EH (cell line): Measurements from ENCODE around the gene SAPCD2.

Experiments
- DNase-seq: peaks from one replicate; pipeline ENCODE4 v3.0.0-alpha.2; 2015; ENCODE audit warnings: low read depth

The SAPCD2 gene

DNA sequence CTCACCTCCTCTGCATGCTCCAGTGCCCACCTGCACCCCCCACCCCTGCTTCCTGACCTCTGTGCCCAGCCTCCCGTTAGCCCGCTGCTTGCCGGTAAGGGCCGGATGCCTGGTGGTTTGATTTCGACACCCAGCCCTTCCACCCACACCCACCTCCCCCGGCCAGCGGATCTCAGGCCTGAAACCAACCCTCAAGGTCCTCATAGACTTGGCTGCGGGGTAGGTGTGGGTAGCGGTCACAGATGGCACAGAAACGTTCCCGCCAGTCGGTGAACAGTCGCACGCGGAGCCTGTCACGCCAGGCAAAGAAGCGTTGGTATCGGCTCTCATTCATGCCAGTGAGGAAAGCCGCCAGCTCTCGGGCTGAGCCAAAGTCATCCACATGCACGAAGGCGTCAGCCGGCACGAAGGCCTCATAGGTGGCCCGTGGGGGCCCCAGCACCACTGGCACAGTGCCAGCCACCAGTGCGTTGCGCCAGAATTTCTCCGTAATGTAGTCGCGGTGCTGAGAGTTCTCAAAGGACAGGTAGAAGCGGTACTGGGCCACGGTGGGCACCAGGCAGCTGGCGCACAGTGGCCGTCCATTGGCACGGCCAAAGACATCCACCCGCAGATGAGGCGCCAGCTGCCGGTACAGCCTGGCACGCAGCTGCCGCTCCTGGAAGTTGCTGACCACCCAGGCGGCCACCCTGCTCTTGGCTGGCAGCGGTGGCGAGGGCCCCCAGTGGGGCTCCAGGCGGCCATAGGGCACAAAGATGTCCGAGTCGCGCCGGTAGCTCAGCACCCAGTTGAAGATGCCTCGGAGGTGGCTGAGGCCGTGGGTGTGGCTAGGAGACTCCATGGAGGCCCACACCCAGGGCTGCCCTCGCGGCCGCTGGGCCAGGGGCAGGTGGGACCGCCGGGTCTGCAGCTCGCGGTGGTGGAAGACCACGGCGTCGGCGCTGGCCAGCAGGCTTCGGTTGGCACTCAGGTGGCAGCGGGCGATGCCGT lies 39.5 kb downstream of the SAPCD2 start:
- no peak for DNase-seq

DNA sequence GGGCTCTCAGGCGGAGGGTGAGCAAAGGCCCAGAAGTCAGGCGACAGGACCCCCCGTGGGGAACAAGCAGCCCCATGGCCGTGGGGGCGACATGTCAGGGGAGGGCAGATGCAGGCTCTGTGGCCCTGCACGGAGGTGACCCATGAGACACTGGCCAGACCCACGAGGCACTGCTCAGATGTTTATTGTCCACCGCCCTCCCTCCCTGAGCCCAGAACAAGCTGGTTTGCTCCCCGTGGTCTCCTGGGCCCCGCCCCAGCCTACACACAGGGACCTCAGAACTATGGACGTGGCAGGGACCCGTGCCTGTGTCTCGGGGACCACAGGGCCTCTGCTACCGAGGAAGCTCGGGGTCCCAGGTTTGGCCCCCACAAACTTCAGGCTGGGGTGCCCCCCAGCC lies 40.4 kb downstream of the SAPCD2 start:
- DNase-seq = no peak

DNA sequence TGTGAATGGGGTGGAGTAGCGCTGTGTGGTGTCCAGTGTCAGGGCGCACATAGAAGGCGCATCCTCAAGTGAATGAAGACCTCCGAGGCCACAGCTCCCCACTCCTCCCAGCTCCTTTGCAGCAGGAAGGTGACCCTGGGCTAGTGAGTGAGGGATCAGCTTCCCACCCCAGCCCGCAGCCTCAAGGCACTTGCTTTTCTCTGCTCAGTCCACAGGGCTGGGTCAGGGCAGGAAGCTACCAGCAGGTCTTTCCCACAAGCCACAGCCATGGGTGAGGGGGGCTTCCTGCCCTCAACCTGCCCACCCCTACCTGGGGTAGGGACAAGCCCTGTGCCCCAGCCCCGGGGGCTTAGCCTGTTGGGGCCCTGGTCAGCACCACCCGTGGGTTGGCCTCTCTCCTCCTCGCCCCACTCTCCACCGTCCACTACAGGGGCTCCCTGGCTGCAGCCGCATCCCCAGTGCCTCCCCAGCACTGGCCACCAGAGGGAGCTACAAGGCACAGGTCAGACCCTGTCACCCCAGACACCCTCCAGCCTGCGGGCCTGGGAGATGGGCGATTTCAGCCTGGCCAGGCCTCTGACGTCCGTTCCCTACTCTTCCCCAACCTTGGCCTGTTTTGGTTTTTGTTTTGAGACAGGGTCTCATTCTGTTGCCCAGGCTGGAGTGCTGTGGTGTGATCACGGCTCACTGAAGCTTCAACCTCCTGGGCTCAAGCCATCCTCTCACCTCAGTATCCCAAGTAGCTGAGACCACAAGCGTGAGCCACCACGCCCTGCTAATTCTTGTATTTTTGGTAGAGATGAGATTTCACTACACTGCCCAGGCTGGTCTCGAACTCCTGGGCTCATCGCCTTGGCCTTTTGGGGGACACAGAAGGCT lies 41.1 kb downstream of the SAPCD2 start:
- DNase-seq = peak; percentile 62

DNA sequence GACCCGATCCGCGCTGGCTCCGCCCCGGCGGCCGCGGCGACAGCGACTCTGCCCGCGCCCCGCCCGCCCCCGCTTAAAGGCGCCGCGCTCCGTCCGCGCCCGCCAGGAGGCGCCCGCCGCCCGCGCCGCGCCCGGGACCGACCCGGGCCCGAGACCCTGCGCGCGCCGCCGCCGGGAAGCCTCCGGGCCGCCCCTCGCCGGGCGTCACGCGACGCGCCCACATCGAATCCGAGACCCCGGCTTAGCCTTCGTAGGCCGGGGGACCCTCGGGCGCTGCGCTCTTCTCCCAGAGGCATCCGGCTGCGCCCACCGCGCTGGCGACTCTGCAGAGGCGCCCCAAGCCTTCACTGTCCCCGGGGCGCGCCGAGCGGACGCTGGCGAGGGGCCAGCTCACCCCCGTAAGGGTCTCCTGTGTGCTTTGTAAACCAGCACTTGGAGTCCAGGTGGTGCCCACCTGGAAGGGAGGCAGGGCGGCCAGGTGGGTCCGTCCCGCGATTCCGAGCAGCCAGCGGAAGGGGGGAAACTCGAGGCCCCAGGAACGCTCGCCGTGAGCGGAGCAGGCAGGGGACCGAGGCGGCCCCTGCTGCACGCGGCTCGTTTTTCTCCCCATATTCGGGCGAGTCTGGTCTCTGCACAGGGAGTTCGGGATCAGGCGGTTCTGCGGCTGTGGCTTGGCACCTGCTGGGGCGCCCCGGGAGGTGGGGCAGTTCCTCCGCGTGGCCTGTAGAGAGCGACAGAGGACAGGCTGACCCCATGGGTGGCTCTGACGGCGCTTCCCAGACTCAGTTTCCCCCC lies 41.9 kb downstream of the SAPCD2 start:
- peak; percentile 61 for DNase-seq

DNA sequence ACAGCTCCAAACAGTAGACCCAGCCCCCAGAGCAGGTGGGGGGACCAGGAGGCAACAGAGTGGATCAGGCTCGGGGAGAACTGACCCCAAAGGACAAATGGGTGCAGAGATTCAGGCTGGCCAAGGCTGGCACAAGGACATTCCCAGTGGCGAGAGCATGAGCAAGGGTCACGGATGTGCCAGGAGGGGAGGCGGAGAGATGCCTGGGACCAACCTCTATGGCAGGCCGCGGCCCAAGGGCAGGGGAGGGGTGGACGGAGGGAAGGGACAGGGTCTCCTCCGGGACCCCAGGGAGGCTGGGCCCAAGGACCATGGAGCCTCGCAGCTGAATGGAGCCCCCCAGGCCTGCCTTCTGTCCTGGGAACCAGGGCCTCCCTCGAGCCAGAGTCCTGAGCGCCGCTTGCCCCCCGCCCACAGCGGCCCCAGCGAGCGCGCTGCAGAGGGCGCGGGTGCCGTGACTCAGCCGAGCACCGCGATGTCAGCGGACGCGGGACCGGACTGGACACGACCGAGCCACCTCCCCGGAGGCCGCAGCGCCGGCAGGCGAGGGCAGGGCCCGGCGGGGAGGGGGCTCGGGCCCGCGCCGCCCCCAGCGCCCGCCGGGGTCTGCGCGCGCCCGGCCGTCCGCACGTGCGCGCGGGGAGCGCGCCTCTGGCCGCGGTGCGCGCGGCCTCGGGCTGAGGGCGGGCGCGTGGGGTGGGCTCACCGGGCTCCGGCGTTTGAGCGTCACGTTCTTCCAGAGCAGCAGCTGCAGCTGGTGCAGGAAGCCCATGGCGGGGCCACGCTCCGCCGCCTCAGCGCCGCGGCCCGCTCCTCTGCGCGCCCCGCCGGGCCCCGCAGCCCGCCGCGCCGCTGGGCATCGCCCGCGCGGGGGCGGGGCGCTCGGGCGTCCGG lies 42.7 kb downstream of the SAPCD2 start, which contains the start of gene ABCA2:
ABCA2 (minus strand) TSS at position 869 of the 894 bp plus-strand sequence; CDS start at position 772, 97 bp downstream.
- DNase-seq = peak; percentile 39

DNA sequence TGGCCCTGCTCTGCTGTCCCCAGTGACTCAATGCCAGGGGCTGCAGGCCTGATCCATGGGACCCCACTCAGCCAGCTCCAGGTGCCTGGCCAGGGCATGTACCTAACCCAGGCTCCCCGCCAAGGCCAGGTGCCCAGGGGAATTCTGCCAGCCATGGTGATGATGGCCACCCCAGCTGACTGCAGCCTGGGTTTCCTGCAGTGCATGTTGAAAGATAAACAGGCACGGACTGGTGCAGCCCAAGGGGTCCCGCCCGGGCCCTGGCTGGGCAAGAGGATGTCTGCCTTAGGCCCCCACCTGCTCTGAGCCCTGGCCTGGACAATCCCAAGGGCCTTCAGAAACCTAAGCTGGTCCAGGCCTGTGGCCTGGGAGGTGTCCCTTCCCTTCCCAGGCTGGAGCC lies 43.5 kb downstream of the SAPCD2 start:
- no peak for DNase-seq

DNA sequence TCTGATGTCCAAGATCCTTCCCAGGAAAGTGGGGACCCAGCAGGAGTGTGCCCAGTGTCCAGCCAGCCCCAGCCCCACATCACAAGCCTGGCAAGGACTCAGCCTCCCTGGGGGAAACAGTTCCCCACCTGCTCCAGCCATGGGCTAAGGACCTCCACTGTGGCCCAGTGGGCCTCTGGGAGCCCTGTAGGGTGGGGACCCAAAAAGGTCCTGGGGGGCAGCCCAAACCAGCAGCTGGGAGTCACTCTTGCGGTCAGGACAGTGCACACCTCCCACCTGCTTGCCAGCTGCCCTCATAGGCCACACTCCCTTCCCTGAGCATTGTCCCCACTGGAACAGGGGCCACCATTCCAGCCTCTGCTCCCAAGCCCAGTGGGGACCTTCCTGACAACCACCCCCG lies 44.0 kb downstream of the SAPCD2 start:
- no peak for DNase-seq

DNA sequence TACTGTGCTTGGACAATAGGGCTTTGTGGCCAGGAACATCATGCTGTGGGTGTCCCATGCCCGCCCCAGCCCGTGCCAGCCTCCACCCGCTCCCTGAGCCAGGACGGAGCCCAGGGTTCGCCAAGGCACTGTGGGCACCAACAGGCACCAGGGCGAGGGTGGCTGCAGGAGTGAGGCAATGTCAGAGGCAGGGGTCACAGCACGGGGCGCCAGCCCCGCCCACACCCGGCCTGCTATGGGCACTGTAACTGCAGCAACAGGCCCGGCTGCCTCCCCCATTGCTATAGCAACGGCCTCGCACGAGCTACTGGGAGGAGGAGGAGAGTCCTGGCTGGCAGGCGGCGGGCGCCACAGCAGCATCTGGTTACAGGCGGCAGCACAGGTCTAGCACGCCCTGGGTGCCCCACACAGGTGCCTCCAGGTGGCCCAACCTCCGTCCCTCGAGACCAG lies 44.8 kb downstream of the SAPCD2 start:
- no peak for DNase-seq

DNA sequence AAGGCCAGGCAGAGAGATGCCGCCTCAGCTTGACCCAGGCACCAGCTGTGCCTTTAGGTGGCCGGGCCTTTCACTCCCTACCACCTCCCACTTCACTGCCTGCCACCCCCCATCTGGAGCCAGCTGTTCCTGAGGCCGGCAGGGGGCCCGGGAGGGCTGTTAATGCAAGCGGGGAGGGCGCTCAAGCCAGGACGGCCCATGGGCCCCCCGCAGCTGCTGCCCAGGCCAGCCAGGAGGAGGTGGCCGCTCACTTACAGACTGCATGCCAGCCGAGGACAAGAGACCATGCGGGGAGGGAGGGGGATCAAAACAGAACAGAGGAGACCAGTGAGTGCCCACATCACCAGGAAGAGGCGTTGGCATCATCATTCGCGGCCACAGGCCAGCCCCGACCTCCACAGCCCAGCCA lies 46.8 kb downstream of the SAPCD2 start:
- DNase-seq = no peak

DNA sequence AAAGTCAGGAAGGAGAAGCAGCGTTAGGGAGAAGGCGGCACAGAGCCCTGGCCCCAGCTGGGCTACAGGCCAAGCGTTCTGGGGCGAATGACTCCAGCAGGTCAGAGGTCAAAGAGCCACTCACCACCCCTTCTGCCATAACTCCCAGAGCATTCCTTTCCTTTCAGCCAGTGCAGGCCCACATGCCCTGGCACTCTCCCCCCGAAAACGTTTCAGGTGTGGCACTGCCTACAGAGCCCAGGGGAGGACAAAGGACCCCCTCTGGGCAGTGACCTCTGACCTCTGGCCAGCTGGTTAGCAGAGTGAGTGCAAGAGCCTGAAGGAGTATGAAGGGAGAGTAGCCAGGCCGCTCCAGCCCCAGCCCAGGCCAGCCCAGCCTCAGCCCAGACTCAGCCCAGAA lies 47.2 kb downstream of the SAPCD2 start:
- DNase-seq = no peak

DNA sequence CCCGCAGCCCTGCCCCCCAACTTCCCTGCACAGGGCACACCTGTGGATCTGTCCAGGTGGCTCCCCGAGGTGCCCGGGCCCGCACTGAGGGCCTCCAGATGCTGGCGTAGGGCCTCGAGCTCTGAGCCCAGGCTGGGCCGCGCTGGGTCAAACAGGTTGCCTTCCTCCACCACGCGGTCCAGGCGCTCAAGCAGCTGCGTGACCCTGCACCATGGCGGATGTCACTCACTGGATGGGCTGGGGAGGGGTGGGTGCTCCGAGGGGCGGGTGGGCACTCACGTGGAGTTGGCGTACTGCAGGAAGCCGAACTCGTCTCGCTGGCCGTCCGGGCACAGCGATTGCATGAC lies 47.7 kb downstream of the SAPCD2 start:
- no peak for DNase-seq

DNA sequence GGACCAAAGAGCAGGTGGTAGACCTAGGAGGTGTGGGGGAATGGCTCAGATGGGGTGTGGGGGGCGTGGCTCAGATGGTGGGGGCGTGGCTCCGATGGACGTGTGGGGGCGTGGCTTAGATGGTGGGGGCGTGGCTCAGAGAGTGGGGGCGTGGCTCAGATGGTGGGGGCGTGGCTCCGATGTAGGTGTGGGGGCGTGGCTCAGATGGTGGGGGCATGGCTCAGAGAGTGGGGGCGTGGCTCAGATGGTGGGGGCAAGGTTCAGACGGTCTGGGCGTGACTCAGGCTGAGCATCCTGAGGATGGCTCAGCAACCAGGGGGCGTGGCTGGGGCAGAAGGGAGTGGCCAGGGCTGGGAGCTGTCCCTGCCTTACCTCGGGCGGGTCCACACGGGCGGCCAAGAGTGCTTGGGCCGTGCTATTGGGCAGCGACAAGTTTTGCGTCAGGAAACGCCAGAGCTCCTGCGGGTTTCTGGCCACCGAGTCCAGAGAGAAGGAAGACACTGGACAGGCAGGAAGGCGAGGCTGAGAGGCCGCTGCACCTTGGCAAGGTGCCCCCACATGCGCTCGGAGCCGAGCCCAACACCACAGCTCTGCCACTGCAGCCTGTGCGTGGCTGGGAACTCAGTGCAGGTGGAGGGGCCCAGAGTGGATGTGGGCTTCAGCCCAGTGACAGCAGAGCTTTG lies 48.2 kb downstream of the SAPCD2 start:
- DNase-seq = peak; percentile 71

DNA sequence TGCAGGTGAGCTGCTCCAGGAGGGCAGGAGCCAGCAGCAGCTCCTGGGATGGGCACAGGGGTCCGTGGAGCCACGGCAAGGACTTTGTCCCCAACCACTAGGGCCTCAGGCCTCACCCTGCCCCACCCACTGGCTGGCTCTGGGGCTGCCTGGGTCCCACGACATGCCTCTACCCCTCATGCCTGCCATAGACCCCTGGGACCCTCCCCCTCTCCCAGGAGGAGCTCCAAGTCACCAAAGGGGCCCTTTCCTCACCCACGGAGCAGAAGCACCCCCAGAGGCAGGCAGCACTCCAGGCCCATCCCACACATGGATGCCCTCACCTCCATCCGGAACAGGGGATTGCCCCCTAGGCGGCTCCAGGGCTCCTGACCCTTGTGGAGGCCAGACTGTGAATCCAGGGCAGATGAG lies 48.8 kb downstream of the SAPCD2 start:
- no peak for DNase-seq

DNA sequence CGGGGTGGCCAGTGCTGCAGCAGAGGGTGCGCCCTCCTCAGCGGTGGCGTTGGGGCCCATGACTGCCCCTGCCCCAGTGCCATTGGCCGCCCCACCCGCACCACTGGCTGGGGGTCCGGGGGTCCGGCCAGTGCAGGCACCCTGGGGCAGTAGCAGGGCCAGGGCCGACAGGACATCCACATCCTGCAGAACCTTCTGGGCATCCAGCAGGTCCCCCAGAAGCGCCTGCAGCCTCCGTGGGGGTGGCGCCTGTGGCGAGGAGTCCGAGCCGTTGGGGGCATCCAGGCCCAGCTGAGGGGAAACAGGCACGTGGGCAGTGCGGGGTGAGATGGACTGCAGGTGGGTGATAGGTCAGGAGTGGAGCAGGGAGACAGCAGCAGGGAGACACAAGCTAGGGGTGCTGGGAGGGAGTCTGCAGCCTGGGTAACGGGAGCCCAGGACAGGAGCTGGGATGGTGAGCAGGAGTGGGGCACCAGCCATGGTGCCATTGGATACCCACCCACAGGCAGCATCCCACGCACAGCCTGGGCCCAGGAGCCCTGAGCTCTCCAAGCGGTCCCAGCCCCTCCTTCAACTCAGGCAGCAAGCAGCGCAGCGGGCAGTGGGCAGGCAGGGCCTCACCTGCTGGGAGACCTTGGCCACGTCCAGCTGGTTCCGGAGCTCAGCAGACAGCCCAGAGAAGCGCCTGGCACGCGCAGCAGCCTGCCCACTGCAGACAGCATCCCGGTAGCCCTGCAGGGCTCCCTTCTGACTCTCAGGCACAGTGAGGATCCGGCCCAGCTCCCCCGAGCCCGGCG lies 49.4 kb downstream of the SAPCD2 start:
- DNase-seq = no peak

DNA sequence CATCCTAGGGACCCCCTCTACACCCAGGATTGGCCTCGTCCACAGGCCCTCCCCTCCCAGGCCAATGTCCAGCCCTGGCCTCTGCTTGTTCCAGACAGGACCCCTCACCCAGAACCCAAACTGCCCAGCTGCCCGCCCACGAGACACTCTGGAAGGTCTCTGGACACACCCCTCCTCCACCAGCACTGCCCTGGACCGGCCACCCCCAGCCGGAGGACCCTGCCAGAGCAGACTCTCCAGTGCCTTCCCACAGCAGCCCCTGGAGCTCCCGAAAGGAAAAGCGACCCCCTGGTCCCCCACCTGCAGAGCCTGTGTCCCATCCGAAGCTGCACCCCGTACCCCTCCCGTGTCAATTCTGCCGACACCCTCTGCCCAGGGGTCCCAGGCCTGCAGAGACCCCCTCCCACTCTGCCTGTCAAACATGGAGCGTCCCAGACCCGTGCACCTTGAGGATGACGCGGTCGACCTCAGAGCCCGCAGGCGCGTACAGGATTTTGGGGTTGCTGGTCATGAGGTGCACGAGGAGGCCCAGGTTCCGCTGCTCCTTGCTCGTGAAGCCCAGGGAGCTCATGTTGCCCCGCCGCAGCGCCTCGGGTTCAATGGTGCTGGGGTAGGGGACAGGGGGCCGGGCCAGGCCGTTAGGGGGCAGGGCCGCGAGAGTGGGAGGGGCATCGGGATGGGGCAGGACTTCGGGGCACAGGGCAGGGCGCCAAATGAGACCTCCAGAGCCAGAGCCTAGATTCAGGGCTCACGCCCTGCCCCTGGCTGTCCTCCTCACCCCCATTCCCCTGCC lies 50.3 kb downstream of the SAPCD2 start:
- DNase-seq = no peak

DNA sequence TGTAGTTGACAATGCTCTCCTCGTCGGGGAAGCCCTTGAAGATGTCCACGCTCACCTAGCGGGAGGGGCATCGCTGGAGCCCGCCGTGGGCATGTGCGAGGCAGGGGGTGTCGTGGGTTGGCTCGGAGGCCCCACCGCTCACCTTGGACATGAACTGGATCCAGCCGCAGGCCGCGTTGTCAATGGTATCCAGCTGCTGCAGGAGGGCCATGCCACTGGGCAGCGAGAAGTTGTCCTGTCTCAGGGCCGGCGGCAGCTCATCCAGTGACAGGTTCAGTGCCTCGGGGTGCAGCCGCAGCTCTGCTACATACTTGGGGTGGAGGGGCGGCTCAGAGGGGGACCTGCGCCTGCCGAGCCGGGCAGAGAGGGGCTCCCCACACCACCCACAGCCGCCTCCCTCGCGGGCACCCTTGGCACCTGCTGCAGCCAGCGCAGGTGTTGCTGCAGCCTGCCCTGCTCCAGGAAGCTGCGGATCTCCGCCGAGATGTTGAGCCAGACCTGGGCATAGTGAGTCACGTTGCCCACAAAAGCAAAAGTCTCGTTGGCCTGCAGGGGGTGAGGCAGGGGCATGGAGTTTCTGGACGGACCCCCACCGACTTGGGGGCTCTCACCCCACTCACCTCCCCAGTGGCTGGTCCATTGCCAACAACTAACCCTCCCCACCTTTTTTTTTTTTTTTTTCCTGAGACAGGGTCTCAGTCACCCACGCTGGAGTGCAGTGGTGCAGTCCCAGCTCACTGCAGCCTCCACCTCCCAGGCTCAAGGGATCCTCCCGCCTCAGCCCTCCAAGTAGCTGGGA lies 51.4 kb downstream of the SAPCD2 start:
- no peak for DNase-seq

DNA sequence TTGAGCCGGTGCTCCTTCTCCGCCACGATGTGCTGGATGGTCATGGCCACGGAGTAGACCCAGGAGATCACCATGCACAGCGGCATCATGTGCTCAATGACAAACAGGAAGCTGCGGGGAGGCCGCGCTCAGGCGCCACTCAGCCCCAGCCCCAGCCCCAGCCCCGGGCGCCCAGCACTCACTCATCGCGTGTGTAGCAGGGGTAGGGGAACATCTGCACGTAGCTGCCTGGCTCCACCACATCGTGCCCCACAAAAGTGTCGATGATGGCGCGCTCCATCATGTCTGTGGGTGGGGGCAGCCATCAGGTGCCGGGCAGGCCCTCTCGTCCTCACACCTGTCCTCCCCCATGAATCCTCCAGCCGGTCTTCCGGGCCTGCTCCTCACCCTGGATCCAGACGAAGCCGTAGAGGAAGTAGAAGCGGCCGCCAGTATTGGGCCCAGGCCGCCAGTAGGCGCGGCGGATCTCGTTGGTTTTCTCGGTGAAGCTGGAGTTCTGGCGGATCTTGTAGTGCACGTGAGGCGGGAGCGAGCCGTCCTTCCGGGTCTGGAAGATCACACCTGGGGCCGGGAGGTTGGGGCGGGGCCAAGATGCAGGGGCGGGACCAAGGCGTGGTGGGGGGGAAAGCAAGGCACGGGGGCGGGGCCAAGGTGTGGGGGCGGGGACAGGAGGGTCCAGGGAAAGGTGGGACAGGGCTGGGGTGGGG lies 52.4 kb downstream of the SAPCD2 start:
- DNase-seq = no peak
